HepG2 (cell line): ENCODE measurements around the gene CTSW. TPM values are rescaled to one million over a fixed set of nuclear protein-coding genes. Genes with fewer than 3 reads are reported as not detected.

Experiments
- CERS6 ChIP-seq: sonication (generic); formaldehyde crosslinking; IDR thresholded peaks from 2 replicates; pipeline ENCODE4 v1.5.0; 2020; ENCODE audit warnings: missing genetic modification reagents
- DDIT3 ChIP-seq: sonication (generic); formaldehyde crosslinking; IDR thresholded peaks from 2 replicates; pipeline ENCODE4 v1.4.0; 2020; ENCODE audit warnings: mild to moderate bottlenecking, missing genetic modification reagents
- ETV5 ChIP-seq: IDR thresholded peaks from 2 replicates; pipeline ENCODE4 v1.6.1; 2018; ENCODE audit warnings: missing biosample characterization, missing genetic modification reagents, inconsistent platforms, borderline replicate concordance
- KDM1A ChIP-seq: IDR thresholded peaks from 2 replicates; pipeline ENCODE4 v1.6.1; 2016; ENCODE audit warnings: missing compliant biosample characterization
- NPAS2 ChIP-seq: sonication (generic); formaldehyde crosslinking; IDR thresholded peaks from 2 replicates; pipeline ENCODE4 v1.8.0; 2022; ENCODE audit warnings: mild to moderate bottlenecking, missing genetic modification reagents, borderline replicate concordance
- PLRG1 ChIP-seq: fragments of 450-650 bp; conservative IDR thresholded peaks from 2 replicates; pipeline ENCODE4 v1.6.1; 2016
- POGK ChIP-seq: sonication (generic); formaldehyde crosslinking; conservative IDR thresholded peaks from 2 replicates; pipeline ENCODE4 v1.8.0; 2022; ENCODE audit warnings: mild to moderate bottlenecking, moderate library complexity, missing genetic modification reagents
- RFX1 ChIP-seq: fragments of 450-650 bp; IDR thresholded peaks from 2 replicates; pipeline ENCODE4 v1.6.1; 2017
- TFAP4 ChIP-seq: sonication (generic); IDR thresholded peaks from 2 replicates; pipeline ENCODE4 v1.6.1; 2016; ENCODE audit warnings: low read depth, borderline replicate concordance
- ZHX1 ChIP-seq: sonication (generic); formaldehyde crosslinking; IDR thresholded peaks from 2 replicates; pipeline ENCODE4 v1.8.1; 2022; ENCODE audit warnings: low read depth, mild to moderate bottlenecking, missing genetic modification reagents
- ZNF264 ChIP-seq: sonication (generic); formaldehyde crosslinking; IDR thresholded peaks from 2 replicates; pipeline ENCODE4 v1.4.0; 2020; ENCODE audit warnings: missing genetic modification reagents
- ZNF280D ChIP-seq: sonication (generic); formaldehyde crosslinking; IDR thresholded peaks from 2 replicates; pipeline ENCODE4 v1.5.1; 2020; ENCODE audit warnings: mild to moderate bottlenecking, missing genetic modification reagents
- ZNF616 ChIP-seq: sonication (generic); formaldehyde crosslinking; IDR thresholded peaks from 2 replicates; pipeline ENCODE4 v1.5.0; 2020; ENCODE audit warnings: low read depth, mild to moderate bottlenecking, missing genetic modification reagents
- ZNF639 ChIP-seq: conservative IDR thresholded peaks from 2 replicates; pipeline ENCODE4 v1.6.1; 2018; ENCODE audit warnings: missing genetic modification reagents
- ZNF878 ChIP-seq: sonication (generic); formaldehyde crosslinking; IDR thresholded peaks from 2 replicates; pipeline ENCODE4 v1.8.1; 2023; ENCODE audit warnings: mild to moderate bottlenecking, missing genetic modification reagents, moderate library complexity
- polyA plus RNA-seq, 8 experiments: library from polyadenylated mRNA; depleted of rRNA in 3 of 8; stranded (reverse) in 7 of 8; unstranded in 1 of 8; fragments of >200 nt; fragmentation: Illumina TruSeq in 4 of 8; extraction: Trizol in 4 of 8; gene quantifications; 2 replicates each; pipeline versions ENCODE4 v1.2.1 to v1.2.3, GENCODE V29; 2011 to 2016; ENCODE audit warnings: low read depth in 4 of 8, missing spikeins in 1 of 8, mixed read lengths in 1 of 8; ENCODE audit not compliant: insufficient read depth in 1 of 8
- total RNA-seq, 5 experiments: library from RNA; depleted of rRNA; stranded (reverse); fragments of >200 nt; fragmentation: Illumina TruSeq; extraction: Trizol; gene quantifications; 2 replicates each; pipeline ENCODE4 v1.2.3, GENCODE V29; 2016; ENCODE audit warnings: low read depth in 1 of 5

The CTSW gene
- total and polyA plus RNA-seq, 2 of the 13 experiments (the other 11 are each of a cell fraction or from before 2014, with no cell fraction given): 0.09 TPM; not detected in 1

- TF ChIP-seq CERS6 (CRISPR knock-in tag) (no peak), ZNF616 (CRISPR knock-in tag) (no peak), DDIT3 (no peak), ETV5 (peak; percentile 83; the same call in 1 of the 2 replicates), NPAS2 (CRISPR knock-in tag) (no peak), ZHX1 (no peak), TFAP4 (no peak), ZNF878 (peak; percentile 85), RFX1 (no peak), PLRG1 (no peak), ZNF280D (CRISPR knock-in tag) (no peak), ZNF639 (CRISPR knock-in tag) (no peak), POGK (no peak; the same call in 1 of the 2 replicates), KDM1A (no peak), ZNF264 (no peak)
Observed at GRCh38 chr11:65899356-65900124, 19.9 kb downstream of the CTSW start (continued).
